HG02938 (cell line): ENCODE measurements around the gene NAA80.

ENCODE experiments used
- ATAC-seq: cut with Tn5 transposase; IDR thresholded peaks from one replicate; pipeline ENCODE4 v1.9.1; 2021; ENCODE audit warnings: mild to moderate bottlenecking, moderate library complexity; ENCODE audit not compliant: unreplicated experiment

Gene NAA80

DNA sequence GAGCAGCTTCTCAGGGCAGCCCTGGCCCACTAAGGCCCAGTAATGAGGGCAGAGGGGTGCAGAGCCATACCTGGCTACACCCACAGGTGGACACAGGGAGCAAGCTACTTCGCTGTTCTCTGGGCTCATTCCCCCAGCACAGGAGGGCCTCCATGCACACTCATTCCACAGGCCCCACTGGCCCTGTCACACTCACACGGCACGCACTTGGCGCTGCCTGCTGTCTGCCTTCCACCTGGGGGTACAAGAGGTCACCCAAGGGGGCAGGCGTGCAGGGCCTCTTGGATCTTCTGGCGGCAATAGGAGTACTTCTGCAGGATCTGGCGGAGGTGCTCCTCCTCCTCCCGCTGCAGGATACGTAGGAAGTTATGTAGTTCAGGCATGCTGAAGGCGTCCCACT, 31.1 kb upstream of the NAA80 start:
- no peak for ATAC-seq

- ATAC-seq: peak; percentile 86
Observed at GRCh38 chr3:50327943-50328691, 28.9 kb upstream of the NAA80 start, which contains the start of gene TUSC2. Gene TUSC2 (minus strand): TSS chr3:50328223. CDS start chr3:50328099, 124 bp downstream.

DNA sequence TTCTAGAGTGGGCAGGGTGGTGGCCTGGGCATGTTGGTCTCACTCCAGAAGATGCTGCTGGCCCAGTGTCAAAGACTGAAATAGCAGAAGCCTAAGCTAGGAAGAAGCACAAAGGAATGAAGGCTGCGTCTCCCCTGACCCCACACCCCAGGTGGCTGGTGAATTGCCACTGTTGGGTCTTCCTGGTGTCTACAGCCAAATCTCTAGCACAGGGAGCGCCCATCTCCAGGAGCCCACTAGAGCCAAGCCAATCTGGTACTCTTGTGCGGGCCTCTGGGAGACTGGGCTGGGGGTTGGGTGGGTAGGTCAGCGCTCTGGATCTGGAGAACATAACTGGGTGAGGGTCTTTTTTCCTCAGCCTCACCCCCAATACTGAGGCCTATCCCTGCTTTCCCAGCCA, 27.9 kb upstream of the NAA80 start:
- no peak for ATAC-seq

DNA sequence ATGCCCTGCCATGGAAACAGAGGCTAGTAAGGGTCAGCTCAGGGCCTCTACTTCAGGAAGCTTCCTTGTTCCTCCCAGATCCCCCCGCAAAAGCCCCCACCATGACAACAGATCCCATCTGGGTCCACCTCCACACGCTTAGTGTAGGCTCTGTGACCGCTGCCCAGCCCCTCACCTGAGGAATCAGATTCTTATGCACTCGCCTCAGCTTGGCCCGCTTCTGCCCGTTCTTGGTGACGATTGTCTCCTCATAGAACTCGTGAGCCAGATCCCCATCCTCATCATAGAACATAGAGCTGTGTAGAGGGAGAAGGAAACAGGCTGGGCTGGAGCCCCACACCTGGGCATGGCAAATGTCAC, 27.0 kb upstream of the NAA80 start:
- ATAC-seq: no peak

- ATAC-seq: no peak
Observed at GRCh38 chr3:50325497-50326181, 26.4 kb upstream of the NAA80 start.

GRCh38 chr3:50325113-50325480, 25.9 kb upstream of the NAA80 start:
- no peak for ATAC-seq

GRCh38 chr3:50324351-50325112, 25.3 kb upstream of the NAA80 start:
- ATAC-seq: no peak

DNA sequence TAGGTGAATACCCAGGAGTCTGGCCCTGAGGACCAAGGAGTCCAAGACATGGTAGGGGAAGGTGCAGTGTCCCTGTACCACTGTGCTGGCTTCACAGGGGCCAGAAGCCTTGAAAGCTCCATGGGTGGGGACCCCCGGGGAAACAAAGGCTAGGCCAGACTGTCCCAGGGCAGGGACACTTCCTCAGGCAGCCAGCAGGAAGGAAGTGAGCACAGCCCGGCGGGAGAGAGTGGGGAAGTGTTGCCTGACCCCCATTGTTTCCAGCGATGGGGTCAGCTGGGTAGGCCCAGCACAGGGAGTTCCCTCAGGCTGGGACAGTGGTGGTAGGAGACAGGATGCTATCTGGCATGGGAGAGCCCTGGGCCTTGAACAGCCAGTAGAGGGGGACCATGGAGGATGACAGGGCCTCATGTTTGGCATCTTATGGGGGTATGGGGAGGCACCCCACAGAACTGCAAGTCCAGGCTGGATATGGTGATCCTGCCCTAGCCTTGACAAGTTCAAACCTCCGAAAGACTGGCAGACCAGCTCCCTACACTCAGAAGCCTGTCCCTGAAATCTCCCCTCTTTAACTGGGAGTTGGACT, 24.5 kb upstream of the NAA80 start:
- ATAC-seq: no peak

DNA sequence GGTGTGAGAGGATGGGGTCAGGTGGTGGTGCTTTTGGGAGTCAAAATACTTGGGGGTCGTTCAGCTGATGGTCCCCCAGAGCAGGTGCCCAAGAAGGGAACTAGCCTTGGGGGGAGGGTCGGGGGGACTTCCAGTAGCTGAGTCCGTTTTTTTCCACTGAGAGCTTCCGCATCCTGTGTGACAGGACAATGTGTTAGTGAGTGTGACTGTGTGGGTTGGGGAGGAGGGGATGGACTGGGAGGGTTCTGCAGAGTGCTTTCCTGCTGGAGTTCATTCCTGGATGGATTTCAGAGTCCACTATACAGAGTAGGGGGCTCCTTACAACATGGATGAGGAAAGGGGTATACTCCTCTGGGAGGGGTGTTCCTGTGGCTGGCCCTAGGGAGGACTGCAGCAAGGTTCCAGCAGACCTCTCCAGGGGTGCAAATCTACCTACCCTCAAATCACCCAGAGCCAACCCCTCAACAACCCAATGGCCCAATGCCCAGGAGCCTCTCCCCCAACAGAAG, 23.9 kb upstream of the NAA80 start:
- ATAC-seq: no peak

GRCh38 chr3:50322386-50323091, 23.3 kb upstream of the NAA80 start, which contains the start of gene HYAL2:
Gene HYAL2 (minus strand): TSS chr3:50322745. CDS start chr3:50320489, 2,256 bp downstream.
- ATAC-seq: no peak

DNA sequence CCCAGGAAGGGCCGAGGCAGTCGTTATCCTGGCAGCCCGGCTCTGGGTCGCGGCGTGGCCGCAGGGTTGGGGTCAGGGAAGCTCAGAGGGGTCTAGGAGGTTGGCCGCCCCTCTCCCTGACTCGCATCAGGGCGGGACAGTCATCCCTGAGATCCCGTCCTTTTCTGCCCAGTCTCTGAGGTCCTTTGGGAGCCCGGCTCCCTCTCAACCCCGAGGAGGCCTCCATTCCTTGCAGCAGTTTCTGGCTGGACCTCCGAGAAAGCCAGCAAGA, 22.8 kb upstream of the NAA80 start:
- ATAC-seq: no peak

GRCh38 chr3:50321336-50322114, 22.3 kb upstream of the NAA80 start:
- peak; percentile 73 for ATAC-seq

DNA sequence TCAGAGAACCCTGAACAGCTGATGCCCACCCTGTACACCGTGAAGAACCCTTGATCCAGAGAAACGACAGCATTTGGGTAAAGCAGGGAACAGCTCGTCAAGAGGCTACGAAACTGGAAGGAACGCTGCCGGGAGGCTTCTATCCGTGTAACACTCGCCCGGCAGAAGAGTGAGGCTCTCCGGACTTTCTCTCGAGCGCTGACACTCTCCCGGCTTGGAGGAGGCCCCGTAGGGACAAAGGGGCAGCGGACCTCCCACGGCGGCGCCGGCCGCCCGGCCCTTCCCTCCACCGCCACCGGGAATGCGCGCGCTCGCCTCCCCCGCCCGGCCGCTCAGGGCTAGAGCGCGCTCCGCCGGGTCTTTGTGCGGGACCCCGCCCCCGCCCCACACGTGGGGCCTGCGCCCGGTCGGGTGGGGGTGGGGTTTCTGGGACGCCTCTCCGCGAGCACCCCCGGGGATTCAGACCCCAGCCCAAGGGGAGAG, 21.7 kb upstream of the NAA80 start:
- peak; percentile 46 for ATAC-seq

DNA sequence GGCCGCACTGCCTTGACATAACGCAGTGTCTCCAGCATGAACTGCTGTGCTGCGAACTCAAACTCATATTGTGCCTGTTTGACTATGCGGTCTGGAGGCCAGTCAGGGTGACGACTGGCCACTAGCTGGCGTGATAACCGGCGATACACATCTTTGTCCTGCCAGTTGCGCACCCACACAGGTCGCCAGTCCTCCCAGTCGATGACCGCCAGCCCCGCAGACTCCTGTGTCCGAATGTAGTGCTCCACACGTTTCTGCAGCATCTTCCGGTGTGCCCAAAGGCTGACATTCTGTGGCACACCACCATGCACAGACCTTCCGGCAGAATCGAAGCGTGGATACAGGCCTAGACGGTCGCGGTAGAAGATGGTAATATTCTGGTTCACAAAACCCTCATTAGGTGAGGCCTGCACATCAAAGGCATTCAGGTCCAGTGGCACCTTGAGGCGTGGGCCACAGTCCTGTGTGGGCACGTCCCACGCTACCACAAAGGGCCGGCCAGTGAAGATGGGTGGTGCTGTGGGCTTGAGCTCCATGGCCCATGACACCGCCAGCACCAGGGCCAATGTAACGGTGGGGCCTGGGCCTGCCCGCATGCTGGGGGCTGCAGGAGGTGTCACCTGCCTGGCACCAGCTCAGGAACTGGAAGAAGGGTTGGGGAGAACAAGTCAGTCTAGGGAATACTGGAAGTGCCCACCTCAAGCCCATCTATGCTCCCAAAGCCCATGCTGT, 20.9 kb upstream of the NAA80 start:
- ATAC-seq: no peak

DNA sequence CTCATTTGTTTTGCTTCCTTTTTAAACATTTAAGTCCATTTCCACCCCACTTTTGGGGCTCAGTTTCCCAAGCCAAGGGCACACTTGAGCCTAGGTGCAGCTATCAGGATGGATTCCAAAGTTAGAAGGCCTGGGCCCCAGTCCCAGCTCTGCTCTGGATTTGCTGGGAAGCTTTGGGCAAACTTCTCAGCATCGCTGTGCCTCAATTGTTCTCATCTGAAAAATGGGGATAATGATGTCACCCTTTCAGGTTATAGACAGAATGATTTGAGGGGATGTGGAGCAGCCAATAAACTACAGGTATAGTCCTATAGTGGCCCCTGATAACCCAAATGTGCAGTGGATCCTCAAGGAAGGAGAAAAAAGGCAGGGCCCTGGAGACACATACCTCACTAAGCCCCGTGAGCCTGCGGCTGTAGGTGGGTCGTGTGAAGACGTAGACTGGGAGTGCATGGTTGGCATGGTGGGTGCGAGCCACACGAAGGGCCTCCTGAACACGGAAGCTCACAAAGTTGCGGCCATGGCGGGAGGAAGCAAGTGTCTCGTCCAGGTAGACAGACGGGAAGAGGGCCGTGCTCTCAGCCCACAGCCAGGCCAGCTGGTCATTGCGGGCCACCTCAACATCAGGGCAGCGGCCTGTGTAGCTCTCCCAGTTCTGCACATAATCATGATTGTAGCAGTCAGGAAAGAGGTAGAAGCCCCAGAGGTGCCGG, 20.1 kb upstream of the NAA80 start:
- no peak for ATAC-seq

DNA sequence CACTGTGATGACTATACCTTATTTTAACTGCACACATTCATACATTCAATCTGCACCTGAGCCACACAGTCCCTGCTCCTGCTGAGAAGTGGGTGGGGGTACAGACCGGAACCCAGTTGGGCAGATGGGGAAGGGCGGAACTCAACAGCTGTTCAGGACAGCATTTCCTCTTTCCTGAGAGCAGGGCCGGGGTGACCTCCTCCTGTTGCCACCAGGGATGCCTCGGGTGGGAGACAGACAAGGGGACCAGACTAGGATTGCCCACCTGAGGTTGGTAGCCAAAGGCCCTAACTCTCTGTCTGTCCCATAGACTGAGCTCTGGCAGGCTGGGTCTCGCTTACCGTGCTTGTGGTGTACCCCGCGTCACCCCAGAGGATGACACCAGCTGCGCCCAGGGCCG, 19.4 kb upstream of the NAA80 start:
- ATAC-seq: no peak

DNA sequence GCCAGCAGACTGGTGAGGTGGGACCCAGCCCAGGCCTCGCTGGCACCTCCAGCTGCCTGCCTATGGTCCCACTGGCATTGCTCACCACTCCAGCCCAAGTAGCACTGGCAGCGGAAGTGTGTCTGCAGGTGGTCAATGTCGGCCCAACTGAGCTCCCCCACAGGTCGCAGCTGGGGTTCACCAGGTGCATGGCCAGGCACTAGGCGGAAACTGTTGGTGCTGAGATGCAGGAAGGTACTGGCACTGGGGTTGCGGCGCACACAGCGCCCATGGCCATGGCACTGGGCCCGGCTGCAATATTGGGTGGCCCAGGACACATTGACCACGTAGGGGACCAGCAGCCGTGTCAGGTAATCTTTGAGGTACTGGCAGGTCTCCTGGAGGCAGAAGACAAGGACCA, 19.0 kb upstream of the NAA80 start:
- no peak for ATAC-seq

DNA sequence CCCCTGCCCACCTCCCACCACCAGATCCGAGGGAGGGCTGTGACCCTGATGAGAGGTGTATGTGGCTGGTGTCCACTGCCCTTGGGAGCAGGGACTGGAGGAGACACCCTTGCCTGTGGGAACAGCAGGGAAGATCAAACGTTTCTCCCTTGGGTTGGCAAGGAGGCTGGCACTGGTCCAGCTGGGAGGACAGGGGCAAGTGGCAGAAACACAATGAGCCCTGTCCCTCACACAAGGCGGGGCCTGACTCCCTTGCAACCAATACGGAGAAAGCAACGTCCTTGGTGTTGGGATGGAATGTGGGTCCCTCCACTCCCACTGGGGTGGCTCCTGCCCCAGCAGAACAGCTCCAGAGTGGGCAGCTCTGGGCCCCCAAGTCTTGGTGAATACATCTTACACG, 18.1 kb upstream of the NAA80 start:
- ATAC-seq: no peak
